HepG2 (cell line): ENCODE measurements around the gene TTYH1. TPM values are rescaled to one million over a fixed set of nuclear protein-coding genes. Genes with fewer than 3 reads are reported as not detected.

Experiments
- DPF2 ChIP-seq: sonication (generic); formaldehyde crosslinking; IDR thresholded peaks from 2 replicates; pipeline ENCODE4 v1.4.0; 2020; ENCODE audit warnings: mild to moderate bottlenecking, low read depth, missing genetic modification reagents, borderline replicate concordance
- GATA4 ChIP-seq: sonication (generic); IDR thresholded peaks from 2 replicates; pipeline ENCODE4 v1.6.1; 2016; ENCODE audit warnings: antibody characterized with exemption, low read depth, borderline replicate concordance
- HNRNPH1 ChIP-seq: fragments of 200-400 bp; formaldehyde crosslinking; optimal IDR thresholded peaks from 2 replicates; pipeline ENCODE3; 2017; ENCODE audit warnings: mild to moderate bottlenecking, low read depth, low read length
- KAT2B ChIP-seq: fragments of 150-350 bp; IDR thresholded peaks from 2 replicates; pipeline ENCODE4 v1.6.1; 2014; ENCODE audit warnings: low read depth, low read length, borderline replicate concordance
- KDM2A ChIP-seq: sonication (generic); formaldehyde crosslinking; IDR thresholded peaks from 2 replicates; pipeline ENCODE4 v1.4.0; 2020; ENCODE audit warnings: low read depth, missing genetic modification reagents, borderline replicate concordance
- KLF6 ChIP-seq: IDR thresholded peaks from 2 replicates; pipeline ENCODE4 v1.8.0; 2016; ENCODE audit warnings: missing biosample characterization, missing genetic modification reagents
- KLF9 ChIP-seq: IDR thresholded peaks from 2 replicates; pipeline ENCODE4 v1.6.1; 2016; ENCODE audit warnings: low read depth
- NKX3-1 ChIP-seq: sonication (generic); formaldehyde crosslinking; IDR thresholded peaks from 2 replicates; pipeline ENCODE4 v1.5.0; 2020; ENCODE audit warnings: missing genetic modification reagents
- NR1H2 ChIP-seq: sonication (generic); formaldehyde crosslinking; IDR thresholded peaks from 2 replicates; pipeline ENCODE4 v1.8.1; 2022; ENCODE audit warnings: low read depth, missing genetic modification reagents, borderline replicate concordance
- PAX8 ChIP-seq: sonication (generic); formaldehyde crosslinking; IDR thresholded peaks from 2 replicates; pipeline ENCODE4 v1.8.0; 2022; ENCODE audit warnings: mild to moderate bottlenecking, missing genetic modification reagents, borderline replicate concordance
- SAFB2 ChIP-seq: sonication (generic); formaldehyde crosslinking; IDR thresholded peaks from 2 replicates; pipeline ENCODE4 v1.5.1; 2020; ENCODE audit warnings: missing genetic modification reagents, low read depth, mild to moderate bottlenecking, borderline replicate concordance
- SNAPC2 ChIP-seq: sonication (generic); formaldehyde crosslinking; IDR thresholded peaks from 2 replicates; pipeline ENCODE4 v1.8.1; 2022; ENCODE audit warnings: mild to moderate bottlenecking, missing genetic modification reagents
- ZNF263 ChIP-seq: sonication (generic); formaldehyde crosslinking; IDR thresholded peaks from 2 replicates; pipeline ENCODE4 v1.4.0; 2020; ENCODE audit warnings: missing genetic modification reagents
- ZNF546 ChIP-seq: sonication (generic); formaldehyde crosslinking; conservative IDR thresholded peaks from 2 replicates; pipeline ENCODE4 v1.8.1; 2023; ENCODE audit warnings: mild to moderate bottlenecking, missing genetic modification reagents
- ZNF616 ChIP-seq: sonication (generic); formaldehyde crosslinking; IDR thresholded peaks from 2 replicates; pipeline ENCODE4 v1.5.0; 2020; ENCODE audit warnings: low read depth, mild to moderate bottlenecking, missing genetic modification reagents
- ZNF768 ChIP-seq: sonication (generic); formaldehyde crosslinking; IDR thresholded peaks from 2 replicates; pipeline ENCODE4 v1.4.0; 2020; ENCODE audit warnings: missing genetic modification reagents
- ZNF772 ChIP-seq: sonication (generic); formaldehyde crosslinking; IDR thresholded peaks from 2 replicates; pipeline ENCODE4 v1.5.0; 2020; ENCODE audit warnings: mild to moderate bottlenecking, missing genetic modification reagents
- polyA plus RNA-seq, 8 experiments: library from polyadenylated mRNA; depleted of rRNA in 3 of 8; stranded (reverse) in 7 of 8; unstranded in 1 of 8; fragments of >200 nt; fragmentation: Illumina TruSeq in 4 of 8; extraction: Trizol in 4 of 8; gene quantifications; 2 replicates each; pipeline versions ENCODE4 v1.2.1 to v1.2.3, GENCODE V29; 2011 to 2016; ENCODE audit warnings: low read depth in 4 of 8, missing spikeins in 1 of 8, mixed read lengths in 1 of 8; ENCODE audit not compliant: insufficient read depth in 1 of 8
- total RNA-seq, 5 experiments: library from RNA; depleted of rRNA; stranded (reverse); fragments of >200 nt; fragmentation: Illumina TruSeq; extraction: Trizol; gene quantifications; 2 replicates each; pipeline ENCODE4 v1.2.3, GENCODE V29; 2016; ENCODE audit warnings: low read depth in 1 of 5
- TF ChIP-seq, protein P1 (sequence below): sonication (generic); formaldehyde crosslinking; IDR thresholded peaks from 2 replicates; pipeline ENCODE4 v1.4.0; 2020; ENCODE audit warnings: missing genetic modification reagents
- TF ChIP-seq, protein P2 (sequence below): sonication (generic); formaldehyde crosslinking; IDR thresholded peaks from 2 replicates; pipeline ENCODE4 v1.4.0; 2020; ENCODE audit warnings: missing genetic modification reagents
- TF ChIP-seq, protein P3 (sequence below): sonication (generic); formaldehyde crosslinking; IDR thresholded peaks from 2 replicates; pipeline ENCODE4 v1.5.0; 2020; ENCODE audit warnings: missing genetic modification reagents
- TF ChIP-seq, protein P4 (sequence below): sonication (generic); formaldehyde crosslinking; IDR thresholded peaks from 2 replicates; pipeline ENCODE4 v1.4.0; 2020; ENCODE audit warnings: mild to moderate bottlenecking, low read depth, missing genetic modification reagents

Gene TTYH1
- total and polyA plus RNA-seq, 2 of the 13 experiments (the other 11 are each of a cell fraction or from before 2014, with no cell fraction given): 6.9 to 19.9 TPM

DNA sequence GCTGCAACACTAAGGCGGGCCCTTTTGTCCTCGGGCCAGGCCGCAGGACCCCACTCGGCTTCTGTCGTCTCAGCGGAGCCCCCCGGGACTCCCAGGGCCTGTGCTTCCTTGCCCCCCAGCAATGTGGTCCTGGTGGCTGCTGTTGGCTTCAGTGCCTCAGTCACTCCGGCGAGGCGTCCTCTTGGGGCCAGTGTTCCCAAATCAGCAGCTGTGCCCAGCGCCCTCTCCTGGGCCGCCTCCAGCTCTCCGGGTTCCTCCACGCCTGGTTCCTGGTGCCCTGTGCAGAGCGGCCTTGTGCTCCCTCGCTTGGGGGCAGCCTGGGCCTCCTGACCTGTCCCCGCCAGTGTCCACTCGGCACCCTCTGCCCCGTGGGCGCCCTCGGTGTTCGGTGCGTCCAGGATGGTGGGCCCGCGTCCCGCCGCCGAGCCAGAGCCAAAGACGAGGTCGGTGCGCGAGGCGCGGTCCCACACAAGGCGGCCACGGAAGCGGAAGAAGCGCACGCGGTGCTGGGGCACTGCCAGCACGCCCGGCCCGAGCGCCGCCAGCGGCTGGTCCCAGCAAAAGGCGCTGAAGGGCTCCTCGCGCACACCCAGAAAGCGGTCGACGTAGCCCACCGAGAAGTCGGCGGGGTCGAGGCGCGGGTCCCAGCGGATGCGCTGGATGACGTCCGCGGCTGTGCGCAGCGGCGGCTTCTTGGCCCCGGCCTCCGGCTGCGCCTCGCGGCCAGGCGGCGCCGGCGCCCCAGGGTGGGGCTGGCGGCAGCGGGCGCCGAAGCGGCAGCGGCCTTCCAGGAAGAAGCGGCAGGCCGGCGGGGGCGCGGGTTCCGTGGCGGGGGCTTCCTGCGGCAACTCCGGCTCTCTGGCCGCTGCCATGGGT, 47.6 kb downstream of the TTYH1 start (continued):
- TF ChIP-seq DPF2 (CRISPR knock-in tag) (no peak), ZNF772 (CRISPR knock-in tag) (peak; percentile 62; the same call in 1 of the 2 replicates), NR1H2 (CRISPR knock-in tag) (0 out of 2 replicates have a peak, but pooled peaks have one; percentile 35), PAX8 (CRISPR knock-in tag) (peak; percentile 30; the same call in 1 of the 2 replicates), KLF6 (CRISPR knock-in tag) (no peak; the same call in 1 of the 2 replicates), ZNF546 (CRISPR knock-in tag) (peak; percentile 75; the same call in 1 of the 2 replicates), KDM2A (CRISPR knock-in tag) (peak; percentile 99), SAFB2 (CRISPR knock-in tag) (peak; percentile 55), ZNF768 (CRISPR knock-in tag) (peak; percentile 70), GATA4 (no peak), KAT2B (no peak), SNAPC2 (CRISPR knock-in tag) (peak; percentile 25; the same call in 1 of the 2 replicates), NKX3-1 (CRISPR knock-in tag) (peak; percentile 89), HNRNPH1 (no peak), ZNF263 (CRISPR knock-in tag) (peak; percentile 58), KLF9 (CRISPR knock-in tag) (no peak), ZNF616 (CRISPR knock-in tag) (peak; percentile 86)
- TF ChIP-seq, protein P1, sequence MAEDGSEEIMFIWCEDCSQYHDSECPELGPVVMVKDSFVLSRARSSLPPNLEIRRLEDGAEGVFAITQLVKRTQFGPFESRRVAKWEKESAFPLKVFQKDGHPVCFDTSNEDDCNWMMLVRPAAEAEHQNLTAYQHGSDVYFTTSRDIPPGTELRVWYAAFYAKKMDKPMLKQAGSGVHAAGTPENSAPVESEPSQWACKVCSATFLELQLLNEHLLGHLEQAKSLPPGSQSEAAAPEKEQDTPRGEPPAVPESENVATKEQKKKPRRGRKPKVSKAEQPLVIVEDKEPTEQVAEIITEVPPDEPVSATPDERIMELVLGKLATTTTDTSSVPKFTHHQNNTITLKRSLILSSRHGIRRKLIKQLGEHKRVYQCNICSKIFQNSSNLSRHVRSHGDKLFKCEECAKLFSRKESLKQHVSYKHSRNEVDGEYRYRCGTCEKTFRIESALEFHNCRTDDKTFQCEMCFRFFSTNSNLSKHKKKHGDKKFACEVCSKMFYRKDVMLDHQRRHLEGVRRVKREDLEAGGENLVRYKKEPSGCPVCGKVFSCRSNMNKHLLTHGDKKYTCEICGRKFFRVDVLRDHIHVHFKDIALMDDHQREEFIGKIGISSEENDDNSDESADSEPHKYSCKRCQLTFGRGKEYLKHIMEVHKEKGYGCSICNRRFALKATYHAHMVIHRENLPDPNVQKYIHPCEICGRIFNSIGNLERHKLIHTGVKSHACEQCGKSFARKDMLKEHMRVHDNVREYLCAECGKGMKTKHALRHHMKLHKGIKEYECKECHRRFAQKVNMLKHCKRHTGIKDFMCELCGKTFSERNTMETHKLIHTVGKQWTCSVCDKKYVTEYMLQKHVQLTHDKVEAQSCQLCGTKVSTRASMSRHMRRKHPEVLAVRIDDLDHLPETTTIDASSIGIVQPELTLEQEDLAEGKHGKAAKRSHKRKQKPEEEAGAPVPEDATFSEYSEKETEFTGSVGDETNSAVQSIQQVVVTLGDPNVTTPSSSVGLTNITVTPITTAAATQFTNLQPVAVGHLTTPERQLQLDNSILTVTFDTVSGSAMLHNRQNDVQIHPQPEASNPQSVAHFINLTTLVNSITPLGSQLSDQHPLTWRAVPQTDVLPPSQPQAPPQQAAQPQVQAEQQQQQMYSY: peak; percentile 60
- TF ChIP-seq, protein P2, sequence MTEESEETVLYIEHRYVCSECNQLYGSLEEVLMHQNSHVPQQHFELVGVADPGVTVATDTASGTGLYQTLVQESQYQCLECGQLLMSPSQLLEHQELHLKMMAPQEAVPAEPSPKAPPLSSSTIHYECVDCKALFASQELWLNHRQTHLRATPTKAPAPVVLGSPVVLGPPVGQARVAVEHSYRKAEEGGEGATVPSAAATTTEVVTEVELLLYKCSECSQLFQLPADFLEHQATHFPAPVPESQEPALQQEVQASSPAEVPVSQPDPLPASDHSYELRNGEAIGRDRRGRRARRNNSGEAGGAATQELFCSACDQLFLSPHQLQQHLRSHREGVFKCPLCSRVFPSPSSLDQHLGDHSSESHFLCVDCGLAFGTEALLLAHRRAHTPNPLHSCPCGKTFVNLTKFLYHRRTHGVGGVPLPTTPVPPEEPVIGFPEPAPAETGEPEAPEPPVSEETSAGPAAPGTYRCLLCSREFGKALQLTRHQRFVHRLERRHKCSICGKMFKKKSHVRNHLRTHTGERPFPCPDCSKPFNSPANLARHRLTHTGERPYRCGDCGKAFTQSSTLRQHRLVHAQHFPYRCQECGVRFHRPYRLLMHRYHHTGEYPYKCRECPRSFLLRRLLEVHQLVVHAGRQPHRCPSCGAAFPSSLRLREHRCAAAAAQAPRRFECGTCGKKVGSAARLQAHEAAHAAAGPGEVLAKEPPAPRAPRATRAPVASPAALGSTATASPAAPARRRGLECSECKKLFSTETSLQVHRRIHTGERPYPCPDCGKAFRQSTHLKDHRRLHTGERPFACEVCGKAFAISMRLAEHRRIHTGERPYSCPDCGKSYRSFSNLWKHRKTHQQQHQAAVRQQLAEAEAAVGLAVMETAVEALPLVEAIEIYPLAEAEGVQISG (CRISPR knock-in tag): no peak
- TF ChIP-seq, protein P3, sequence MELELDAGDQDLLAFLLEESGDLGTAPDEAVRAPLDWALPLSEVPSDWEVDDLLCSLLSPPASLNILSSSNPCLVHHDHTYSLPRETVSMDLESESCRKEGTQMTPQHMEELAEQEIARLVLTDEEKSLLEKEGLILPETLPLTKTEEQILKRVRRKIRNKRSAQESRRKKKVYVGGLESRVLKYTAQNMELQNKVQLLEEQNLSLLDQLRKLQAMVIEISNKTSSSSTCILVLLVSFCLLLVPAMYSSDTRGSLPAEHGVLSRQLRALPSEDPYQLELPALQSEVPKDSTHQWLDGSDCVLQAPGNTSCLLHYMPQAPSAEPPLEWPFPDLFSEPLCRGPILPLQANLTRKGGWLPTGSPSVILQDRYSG (CRISPR knock-in tag): no peak
- TF ChIP-seq, protein P4, sequence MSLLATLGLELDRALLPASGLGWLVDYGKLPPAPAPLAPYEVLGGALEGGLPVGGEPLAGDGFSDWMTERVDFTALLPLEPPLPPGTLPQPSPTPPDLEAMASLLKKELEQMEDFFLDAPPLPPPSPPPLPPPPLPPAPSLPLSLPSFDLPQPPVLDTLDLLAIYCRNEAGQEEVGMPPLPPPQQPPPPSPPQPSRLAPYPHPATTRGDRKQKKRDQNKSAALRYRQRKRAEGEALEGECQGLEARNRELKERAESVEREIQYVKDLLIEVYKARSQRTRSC (CRISPR knock-in tag): no peak
